Measurements from ENCODE around the gene ILDR1. TPM values are rescaled to one million over a fixed set of nuclear protein-coding genes. Genes with fewer than 3 reads are reported as not detected.
"Not testable (repeated sequence)": the region's sequence is repeated elsewhere in the genome, so short reads cannot be mapped to it uniquely, and the experiment has no call there.

ILDR1 gene
- total RNA-seq: 0.38 TPM
- long read RNA-seq, partial matches to known transcripts: 0 of 1 reads
- long read RNA-seq, other reads (novel, unspliced or antisense): 1 of 1 reads

DNA sequence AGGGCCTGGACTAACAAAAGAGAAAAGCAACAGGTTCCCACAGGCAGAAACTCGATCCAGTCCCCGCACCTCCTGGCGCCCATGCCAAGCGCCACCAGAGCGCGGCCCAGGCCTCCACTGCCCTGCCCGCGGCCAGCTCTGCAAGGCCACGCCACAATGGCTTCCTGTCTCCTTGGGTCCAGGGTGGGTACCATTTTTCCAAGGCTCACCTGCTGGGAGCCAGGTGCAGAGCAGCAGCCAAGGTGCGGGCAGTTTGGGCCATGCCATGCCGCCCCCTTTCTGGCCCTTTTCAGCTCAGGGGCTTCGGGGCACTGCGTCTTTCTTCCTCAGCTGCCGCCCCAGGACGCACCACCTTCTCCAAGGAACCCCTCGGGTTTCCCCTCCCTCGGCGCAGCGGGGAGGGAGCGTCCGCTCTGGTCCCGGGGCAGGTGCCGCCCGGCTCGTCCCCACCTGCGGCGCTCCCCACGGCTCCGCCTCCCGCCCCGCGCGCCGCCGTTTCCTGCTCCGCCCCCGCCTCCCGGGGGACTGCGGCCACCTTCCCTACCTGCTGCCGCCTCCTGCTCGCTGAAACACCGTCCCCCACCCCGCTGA lies at the start of gene ILDR1:
Gene ILDR1 (minus strand): TSS at position 437 of the 591 bp plus-strand sequence. CDS start 170 bp downstream, at position 267.
- ATAC-seq (ENCODE audit: poor library complexity) (peak; percentile 65), DNase-seq (no peak)
- intact Hi-C loops (cut with DNase I): no loop called here

GRCh38 chr3:122067588-122068240 lies 45.7 kb upstream of the ILDR1 start:
- intact Hi-C loops (cut with DNase I): no loop called here
- ATAC-seq (ENCODE audit: poor library complexity): no peak
- no peak for DNase-seq

GRCh38 chr3:122067214-122067550 lies 45.1 kb upstream of the ILDR1 start:
- intact Hi-C loops (cut with DNase I): no loop called here
- DNase-seq (no peak), ATAC-seq (ENCODE audit: poor library complexity) (no peak)

DNA sequence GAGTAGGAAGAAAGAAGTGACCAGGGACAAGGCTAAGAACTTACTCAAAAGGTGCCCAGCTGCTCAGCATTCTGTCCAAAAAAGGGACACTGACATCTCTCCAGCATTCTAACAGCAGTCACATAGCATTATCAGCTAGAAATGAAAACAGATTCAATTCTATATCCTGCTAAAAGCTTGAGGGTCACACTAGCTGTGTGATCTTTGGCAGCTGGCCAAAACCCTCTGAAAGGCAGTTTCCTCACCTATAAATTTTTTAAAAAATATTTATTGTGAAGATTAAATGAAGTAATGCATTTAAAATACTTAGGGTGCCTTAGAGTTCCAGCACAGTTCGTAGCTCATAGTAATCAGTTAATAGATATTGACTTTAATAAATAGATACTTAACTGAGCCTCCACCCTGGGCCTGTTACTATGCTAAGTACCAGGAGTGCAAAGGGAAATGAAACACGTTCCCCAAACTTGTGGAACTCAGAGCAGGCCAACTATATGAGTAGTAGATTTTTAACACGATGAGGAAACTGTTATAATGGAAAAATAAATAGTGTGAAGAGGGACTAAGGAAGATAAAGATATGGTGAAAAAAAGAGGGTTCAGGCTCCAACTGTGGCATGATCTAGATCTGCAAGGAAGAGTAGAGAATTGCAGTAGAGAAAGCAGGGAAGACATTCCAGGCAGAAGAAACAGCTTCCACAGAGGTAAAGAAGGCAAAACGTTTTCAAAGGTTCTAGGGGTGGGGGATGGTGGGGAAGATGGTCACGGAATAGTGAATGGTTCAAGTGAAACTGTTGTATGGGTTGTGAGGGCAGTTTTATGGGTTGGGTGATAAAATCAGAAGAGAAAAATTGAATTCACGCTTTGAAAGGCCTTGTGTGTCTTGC lies 44.5 kb upstream of the ILDR1 start:
- ATAC-seq (ENCODE audit: poor library complexity) (no peak), DNase-seq (no peak)
- intact Hi-C loops (cut with DNase I): no loop called here

DNA sequence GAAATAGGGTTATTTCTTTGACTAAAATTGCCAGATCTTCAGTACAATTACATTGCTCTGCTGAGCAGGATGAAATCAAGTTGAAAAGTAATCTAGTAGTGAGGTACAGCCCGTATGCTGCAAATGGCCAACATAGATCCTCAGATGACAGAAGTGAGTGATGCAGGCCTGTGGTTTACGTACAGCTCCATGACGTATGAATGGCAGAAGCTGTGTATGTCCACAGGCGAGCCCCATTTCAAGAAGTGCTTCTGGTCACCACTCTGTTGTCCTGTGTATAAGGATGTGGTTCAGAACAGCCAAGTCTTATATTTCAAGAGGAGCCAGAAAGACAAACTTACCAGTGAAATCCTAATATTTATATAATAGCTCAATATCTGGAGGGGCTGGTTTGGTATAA lies 42.3 kb upstream of the ILDR1 start:
- ATAC-seq (ENCODE audit: poor library complexity): no peak
- DNase-seq: no peak
- intact Hi-C loops (cut with DNase I): no loop called here

- DNase-seq: no peak
- intact Hi-C loops (cut with DNase I): no loop called here
- ATAC-seq (ENCODE audit: poor library complexity): peak; percentile 46
Observed at GRCh38 chr3:122063908-122064307, 41.9 kb upstream of the ILDR1 start.

DNA sequence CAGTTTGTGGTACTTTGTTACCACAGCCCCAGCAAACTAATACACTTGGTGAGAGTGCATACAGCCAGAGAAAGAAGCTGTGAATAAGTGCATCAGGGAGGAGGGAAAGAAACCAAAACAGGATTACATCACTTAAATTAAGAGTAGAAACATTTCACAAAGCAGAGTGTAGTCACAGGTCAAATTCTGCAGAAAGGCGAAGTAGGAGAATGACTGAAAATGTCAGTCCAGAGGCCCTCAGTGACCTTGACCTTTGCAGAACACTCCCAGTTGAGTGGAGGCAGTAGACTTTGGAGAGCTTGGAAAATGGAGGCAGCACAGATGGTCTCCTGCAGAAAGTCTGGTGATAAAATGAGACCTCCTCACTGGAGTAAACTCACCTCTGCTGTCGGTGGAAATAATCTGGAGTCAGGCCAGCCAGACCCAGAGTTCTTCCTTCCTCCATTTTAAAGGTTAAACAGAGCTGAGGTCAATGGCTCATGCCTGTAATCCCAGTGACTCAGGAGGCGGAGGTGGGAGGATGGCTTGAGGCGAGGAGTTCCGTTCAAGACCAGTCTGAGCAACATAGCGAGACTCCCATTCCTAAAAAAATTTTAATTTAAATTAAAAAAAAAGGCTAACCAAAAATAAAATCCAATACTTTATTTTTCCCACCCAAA lies 38.1 kb upstream of the ILDR1 start:
- ATAC-seq (ENCODE audit: poor library complexity): no peak
- intact Hi-C loops (cut with DNase I): no loop called here
- DNase-seq: no peak

GRCh38 chr3:122058294-122058693 lies 36.2 kb upstream of the ILDR1 start:
- DNase-seq (no peak), ATAC-seq (ENCODE audit: poor library complexity) (no peak)
- intact Hi-C loops (cut with DNase I): no loop called here

DNA sequence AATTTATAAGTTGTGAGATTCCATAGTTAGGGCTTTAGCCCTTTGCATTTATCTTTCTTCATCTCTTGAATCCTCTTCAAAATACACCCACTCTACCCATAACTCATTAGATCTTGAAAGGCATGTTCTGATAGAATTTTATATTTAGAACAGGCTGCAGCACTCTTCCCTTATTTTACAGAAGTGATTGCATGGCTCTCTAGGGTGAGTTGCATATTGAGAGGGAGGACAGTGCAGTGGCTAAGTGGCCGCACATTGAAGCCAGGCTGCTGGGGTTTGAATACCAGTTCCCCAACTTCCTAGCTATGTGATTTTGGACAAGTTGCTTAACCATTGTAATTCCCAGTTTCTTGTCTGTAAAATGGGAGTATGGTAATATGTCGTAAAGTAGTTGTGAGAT lies 35.6 kb upstream of the ILDR1 start:
- ATAC-seq (ENCODE audit: poor library complexity) (no peak), DNase-seq (no peak)
- intact Hi-C loops (cut with DNase I): no loop called here

GRCh38 chr3:122055215-122055614 lies 33.2 kb upstream of the ILDR1 start, which contains the start of gene CD86:
Gene CD86 (plus strand): TSS chr3:122055362. CDS start chr3:122055490, 128 bp downstream.
- peak; percentile 41 for ATAC-seq (ENCODE audit: poor library complexity)

DNA sequence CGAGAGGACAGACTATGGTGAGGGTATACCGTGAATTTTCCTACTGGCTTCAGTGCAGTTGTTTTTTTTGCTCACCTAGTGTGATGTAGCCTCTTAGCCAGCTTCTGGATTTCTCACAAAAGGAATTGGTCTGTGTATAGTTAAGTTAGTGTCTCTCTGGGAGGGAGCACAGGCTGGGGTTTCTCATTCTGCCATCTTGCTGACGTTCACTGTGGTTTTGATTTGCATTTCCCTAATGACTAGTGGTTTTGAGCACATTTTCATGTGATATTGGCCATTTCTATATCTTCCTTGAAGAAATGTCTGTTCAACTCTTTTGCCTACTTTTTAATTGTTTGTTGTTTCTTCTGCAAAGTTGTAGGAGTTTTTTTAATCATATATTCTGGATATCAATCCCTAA lies 30.9 kb upstream of the ILDR1 start:
- no peak for ATAC-seq (ENCODE audit: poor library complexity)
- intact Hi-C loops (cut with DNase I): no loop called here
- no peak for DNase-seq

More at GRCh38 chr3:122055215-122055614, 33.2 kb upstream of the ILDR1 start, which contains the start of gene CD86:
- intact Hi-C loops (cut with DNase I): no loop called here
- no peak for DNase-seq

DNA sequence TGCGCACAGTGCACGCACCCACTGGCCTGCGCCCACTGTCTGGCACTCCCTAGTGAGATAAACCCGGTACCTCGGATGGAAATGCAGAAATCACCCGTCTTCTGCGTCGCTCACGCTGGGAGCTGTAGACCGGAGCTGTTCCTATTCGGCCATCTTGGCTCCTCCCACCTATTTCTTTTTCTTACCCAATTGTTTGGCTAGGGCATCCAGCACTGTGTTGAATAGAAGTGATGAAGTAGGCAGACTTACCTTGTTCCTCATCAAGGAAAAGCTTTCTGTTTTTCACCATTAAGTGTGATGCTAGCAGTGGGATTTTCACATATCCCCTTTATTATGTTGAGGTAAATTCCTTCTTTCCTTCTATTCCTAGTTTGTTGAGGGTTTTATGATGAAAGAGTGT lies 25.7 kb upstream of the ILDR1 start:
- ATAC-seq (ENCODE audit: poor library complexity); DNase-seq; intact Hi-C loops (cut with DNase I): not testable (repeated sequence)

DNA sequence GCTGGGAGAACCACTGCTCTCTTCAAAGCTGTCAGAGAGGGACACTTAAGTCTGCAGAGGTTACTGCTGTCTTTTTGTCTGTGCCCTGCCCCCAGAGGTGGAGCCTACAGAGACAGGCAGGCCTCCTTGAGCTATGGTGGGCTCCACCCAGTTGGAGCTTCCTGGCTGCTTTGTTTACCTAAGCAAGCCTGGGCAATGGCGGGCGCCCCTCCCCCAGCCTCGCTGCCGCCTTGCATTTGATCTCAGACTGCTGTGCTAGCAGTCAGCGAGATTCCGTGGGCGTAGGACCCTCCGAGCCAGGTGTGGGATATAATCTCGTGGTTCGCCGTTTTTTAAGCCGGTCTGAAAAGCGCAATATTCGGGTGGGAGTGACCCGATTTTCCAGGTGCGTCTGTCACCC lies 25.2 kb upstream of the ILDR1 start:
- DNase-seq; ATAC-seq (ENCODE audit: poor library complexity); intact Hi-C loops (cut with DNase I): not testable (repeated sequence)

- DNase-seq: no peak
- no peak for ATAC-seq (ENCODE audit: poor library complexity)
- intact Hi-C loops (cut with DNase I): no loop called here
Observed at GRCh38 chr3:122033023-122033422, 11.0 kb upstream of the ILDR1 start.

GRCh38 chr3:122032531-122032930 lies 10.5 kb upstream of the ILDR1 start:
- DNase-seq: no peak
- intact Hi-C loops (cut with DNase I): no loop called here
- no peak for ATAC-seq (ENCODE audit: poor library complexity)

- ATAC-seq (ENCODE audit: poor library complexity): no peak
- no peak for DNase-seq
- intact Hi-C loops (cut with DNase I): no loop called here
Observed at GRCh38 chr3:122031123-122031468, 9.0 kb upstream of the ILDR1 start.

GRCh38 chr3:122030381-122031122 lies 8.5 kb upstream of the ILDR1 start:
- no peak for ATAC-seq (ENCODE audit: poor library complexity)
- intact Hi-C loops (cut with DNase I): no loop called here
- DNase-seq: no peak

DNA sequence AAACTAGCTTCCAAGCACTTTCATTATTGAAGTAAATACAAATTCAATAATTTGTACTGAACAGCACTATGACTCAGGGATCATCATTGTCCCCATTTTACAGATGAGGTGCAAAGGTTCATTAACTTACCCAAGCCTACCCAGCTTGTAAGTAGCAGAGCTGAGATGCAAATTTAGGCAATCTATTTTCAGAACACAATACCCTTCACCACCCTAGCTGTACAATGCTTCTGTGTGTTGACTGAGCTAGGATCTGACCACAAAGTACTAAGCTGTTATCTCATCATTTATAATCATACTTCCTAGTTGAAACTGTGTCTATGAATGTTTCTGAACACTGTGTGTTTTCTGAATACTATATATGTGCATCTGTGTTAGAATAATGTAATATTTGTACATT lies 3.2 kb upstream of the ILDR1 start:
- intact Hi-C loops (cut with DNase I): no loop called here
- no peak for DNase-seq
- no peak for ATAC-seq (ENCODE audit: poor library complexity)

- intact Hi-C loops (cut with DNase I): no loop called here
- ATAC-seq (ENCODE audit: poor library complexity) (no peak), DNase-seq (no peak)
Observed at GRCh38 chr3:122024800-122025199, 2.8 kb upstream of the ILDR1 start.

All from Right ventricle myocardium superior (tissue), 1 donor.